ENCODE measurements around the gene RPL7A.
A peak's percentile ranks its signal among the peaks of the same experiment; 100 is the strongest.
"Not testable (repeated sequence)": the region's sequence is repeated elsewhere in the genome, so short reads cannot be mapped to it uniquely, and the experiment has no call there.

Gene RPL7A

GRCh38 chr9:133370685-133371084 is 22.7 kb downstream of the RPL7A start:
- no peak for DNase-seq

GRCh38 chr9:133371261-133371711 is 23.3 kb downstream of the RPL7A start:
- no peak for DNase-seq

- DNase-seq, result no peak
Measured at GRCh38 chr9:133372144-133372543, 24.1 kb downstream of the RPL7A start.

GRCh38 chr9:133374612-133375115 is 26.6 kb downstream of the RPL7A start:
- no peak for DNase-seq

GRCh38 chr9:133375116-133375723 is 27.2 kb downstream of the RPL7A start:
- no peak for DNase-seq

- peak; percentile 99 for DNase-seq
Measured at GRCh38 chr9:133375724-133376654, 28.0 kb downstream of the RPL7A start, which contains the start of the genes STKLD1 and SURF4. Gene STKLD1, plus strand, starts transcription at chr9:133376366. Its CDS starts 108 bp downstream, at chr9:133376474. Gene SURF4, minus strand, starts transcription at chr9:133376060. Its CDS starts 91 bp downstream, at chr9:133375969.

GRCh38 chr9:133377280-133377679 is 29.3 kb downstream of the RPL7A start:
- not testable (repeated sequence) for DNase-seq

GRCh38 chr9:133377721-133378216 is 29.8 kb downstream of the RPL7A start:
- DNase-seq, result no peak

- DNase-seq, result no peak
Measured at GRCh38 chr9:133378408-133378962, 30.5 kb downstream of the RPL7A start.

- no peak for DNase-seq
Measured at GRCh38 chr9:133379153-133380086, 31.4 kb downstream of the RPL7A start.

- DNase-seq, result no peak
Measured at GRCh38 chr9:133380734-133381133, 32.7 kb downstream of the RPL7A start.

- DNase-seq, result no peak
Measured at GRCh38 chr9:133382507-133383141, 34.6 kb downstream of the RPL7A start.

- DNase-seq, result no peak
Measured at GRCh38 chr9:133383438-133383837, 35.4 kb downstream of the RPL7A start.

- DNase-seq, result no peak
Measured at GRCh38 chr9:133384736-133385321, 36.8 kb downstream of the RPL7A start.

GRCh38 chr9:133385452-133385851 is 37.4 kb downstream of the RPL7A start:
- DNase-seq, result no peak

- no peak for DNase-seq
Measured at GRCh38 chr9:133386338-133386737, 38.3 kb downstream of the RPL7A start.

GRCh38 chr9:133387680-133388079 is 39.7 kb downstream of the RPL7A start:
- no peak for DNase-seq

- no peak for DNase-seq
Measured at GRCh38 chr9:133389025-133389557, 41.1 kb downstream of the RPL7A start.

- no peak for DNase-seq
Measured at GRCh38 chr9:133389562-133389961, 41.5 kb downstream of the RPL7A start.

- no peak for DNase-seq
Measured at GRCh38 chr9:133390713-133391112, 42.7 kb downstream of the RPL7A start.

- DNase-seq, result not testable (repeated sequence)
Measured at GRCh38 chr9:133391449-133391848, 43.4 kb downstream of the RPL7A start.
